Measurements from ENCODE around the gene ACSL3.

Gene ACSL3

DNA sequence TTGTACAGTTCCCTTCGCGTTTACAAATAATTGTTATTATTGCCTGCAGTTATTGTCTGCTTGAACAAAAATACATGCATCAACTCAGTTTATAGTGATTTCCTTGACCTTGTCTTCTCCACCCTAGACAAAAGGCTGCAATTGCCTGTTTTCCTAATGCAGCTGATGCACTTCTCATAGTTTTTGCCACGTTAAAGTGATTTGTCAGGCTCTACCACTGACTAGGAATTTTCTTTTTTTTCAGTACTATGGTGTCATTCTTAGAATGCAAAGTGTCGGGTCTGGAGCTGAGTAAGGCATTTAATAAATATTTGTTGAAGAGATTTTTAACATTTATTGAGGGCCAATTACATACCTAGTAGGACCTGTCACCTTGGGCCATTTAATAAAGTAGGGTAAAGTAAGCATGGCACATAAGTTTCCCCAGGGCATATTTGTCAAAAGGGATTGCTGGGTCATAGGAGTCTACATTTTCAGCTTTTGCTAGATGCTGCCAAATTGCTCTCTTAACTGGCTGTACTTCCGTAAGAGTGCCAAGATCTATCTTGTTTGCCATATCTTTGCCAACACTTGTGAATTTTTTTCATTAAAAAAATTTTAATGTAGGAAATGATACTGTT is 24.1 kb downstream of the ACSL3 start:
- DNase-seq (ENCODE audit: low read depth in 1 of 2, low spot score in 1 of 2), result no peak
- Histone ChIP-seq H3K27me3 (ENCODE audit: insufficient read depth, poor library complexity, severe bottlenecking) (no peaks in the 10 kb centered on the region), H3K27ac (replicated peaks) (no peak overlapping the region), H3K4me3 (replicated peaks; ENCODE audit: insufficient read depth, low read length) (no peak overlapping the region)
- TF ChIP-seq, protein P1, sequence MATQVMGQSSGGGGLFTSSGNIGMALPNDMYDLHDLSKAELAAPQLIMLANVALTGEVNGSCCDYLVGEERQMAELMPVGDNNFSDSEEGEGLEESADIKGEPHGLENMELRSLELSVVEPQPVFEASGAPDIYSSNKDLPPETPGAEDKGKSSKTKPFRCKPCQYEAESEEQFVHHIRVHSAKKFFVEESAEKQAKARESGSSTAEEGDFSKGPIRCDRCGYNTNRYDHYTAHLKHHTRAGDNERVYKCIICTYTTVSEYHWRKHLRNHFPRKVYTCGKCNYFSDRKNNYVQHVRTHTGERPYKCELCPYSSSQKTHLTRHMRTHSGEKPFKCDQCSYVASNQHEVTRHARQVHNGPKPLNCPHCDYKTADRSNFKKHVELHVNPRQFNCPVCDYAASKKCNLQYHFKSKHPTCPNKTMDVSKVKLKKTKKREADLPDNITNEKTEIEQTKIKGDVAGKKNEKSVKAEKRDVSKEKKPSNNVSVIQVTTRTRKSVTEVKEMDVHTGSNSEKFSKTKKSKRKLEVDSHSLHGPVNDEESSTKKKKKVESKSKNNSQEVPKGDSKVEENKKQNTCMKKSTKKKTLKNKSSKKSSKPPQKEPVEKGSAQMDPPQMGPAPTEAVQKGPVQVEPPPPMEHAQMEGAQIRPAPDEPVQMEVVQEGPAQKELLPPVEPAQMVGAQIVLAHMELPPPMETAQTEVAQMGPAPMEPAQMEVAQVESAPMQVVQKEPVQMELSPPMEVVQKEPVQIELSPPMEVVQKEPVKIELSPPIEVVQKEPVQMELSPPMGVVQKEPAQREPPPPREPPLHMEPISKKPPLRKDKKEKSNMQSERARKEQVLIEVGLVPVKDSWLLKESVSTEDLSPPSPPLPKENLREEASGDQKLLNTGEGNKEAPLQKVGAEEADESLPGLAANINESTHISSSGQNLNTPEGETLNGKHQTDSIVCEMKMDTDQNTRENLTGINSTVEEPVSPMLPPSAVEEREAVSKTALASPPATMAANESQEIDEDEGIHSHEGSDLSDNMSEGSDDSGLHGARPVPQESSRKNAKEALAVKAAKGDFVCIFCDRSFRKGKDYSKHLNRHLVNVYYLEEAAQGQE (IDR thresholded peaks at IDR 0.05; ENCODE audit: insufficient replicate concordance, low read depth), result no peak
- TF ChIP-seq SPI1 (IDR thresholded peaks at IDR 0.05; ENCODE audit: borderline replicate concordance, low read depth) (no peak), POLR2AphosphoS5 (IDR thresholded peaks at IDR 0.05; ENCODE audit: low read depth) (no peak), GABPA (IDR thresholded peaks at IDR 0.05; ENCODE audit: low read depth) (no peak)
- TF ChIP-seq, protein P2, sequence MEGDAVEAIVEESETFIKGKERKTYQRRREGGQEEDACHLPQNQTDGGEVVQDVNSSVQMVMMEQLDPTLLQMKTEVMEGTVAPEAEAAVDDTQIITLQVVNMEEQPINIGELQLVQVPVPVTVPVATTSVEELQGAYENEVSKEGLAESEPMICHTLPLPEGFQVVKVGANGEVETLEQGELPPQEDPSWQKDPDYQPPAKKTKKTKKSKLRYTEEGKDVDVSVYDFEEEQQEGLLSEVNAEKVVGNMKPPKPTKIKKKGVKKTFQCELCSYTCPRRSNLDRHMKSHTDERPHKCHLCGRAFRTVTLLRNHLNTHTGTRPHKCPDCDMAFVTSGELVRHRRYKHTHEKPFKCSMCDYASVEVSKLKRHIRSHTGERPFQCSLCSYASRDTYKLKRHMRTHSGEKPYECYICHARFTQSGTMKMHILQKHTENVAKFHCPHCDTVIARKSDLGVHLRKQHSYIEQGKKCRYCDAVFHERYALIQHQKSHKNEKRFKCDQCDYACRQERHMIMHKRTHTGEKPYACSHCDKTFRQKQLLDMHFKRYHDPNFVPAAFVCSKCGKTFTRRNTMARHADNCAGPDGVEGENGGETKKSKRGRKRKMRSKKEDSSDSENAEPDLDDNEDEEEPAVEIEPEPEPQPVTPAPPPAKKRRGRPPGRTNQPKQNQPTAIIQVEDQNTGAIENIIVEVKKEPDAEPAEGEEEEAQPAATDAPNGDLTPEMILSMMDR (IDR thresholded peaks at IDR 0.05; ENCODE audit: insufficient read depth, low read length), result no peak

DNA sequence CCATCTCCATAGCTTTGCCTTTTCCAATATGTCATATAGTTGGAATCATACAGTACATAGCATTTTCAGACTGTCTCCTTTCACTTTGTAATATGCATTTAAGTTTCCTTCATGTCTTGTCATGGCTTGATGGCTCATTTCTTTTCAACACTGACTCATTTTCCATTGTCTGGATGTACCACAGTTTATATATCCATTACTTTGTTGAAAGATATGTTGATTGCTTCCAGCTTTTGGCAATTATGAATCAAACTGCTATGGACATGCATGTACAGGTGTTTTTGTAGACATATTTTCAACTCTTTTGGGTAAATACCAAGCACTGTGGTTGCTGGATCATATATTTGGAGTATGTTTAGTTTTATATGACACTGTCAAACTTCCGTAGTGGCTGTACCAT is 26.3 kb downstream of the ACSL3 start:
- Histone ChIP-seq H3K27ac (replicated peaks) (no peak overlapping the region), H3K27me3 (ENCODE audit: insufficient read depth, poor library complexity, severe bottlenecking) (no peaks in the 10 kb centered on the region), H3K4me3 (replicated peaks; ENCODE audit: insufficient read depth, low read length) (no peak overlapping the region)
- no peak for DNase-seq (ENCODE audit: low read depth in 1 of 2, low spot score in 1 of 2)
- TF ChIP-seq GABPA (IDR thresholded peaks at IDR 0.05; ENCODE audit: low read depth), result no peak
- TF ChIP-seq, protein P1 (IDR thresholded peaks at IDR 0.05; ENCODE audit: insufficient replicate concordance, low read depth), result no peak
- no peak for TF ChIP-seq POLR2AphosphoS5 (IDR thresholded peaks at IDR 0.05; ENCODE audit: low read depth)
- TF ChIP-seq, protein P2 (IDR thresholded peaks at IDR 0.05; ENCODE audit: insufficient read depth, low read length), result no peak
- no peak for TF ChIP-seq SPI1 (IDR thresholded peaks at IDR 0.05; ENCODE audit: borderline replicate concordance, low read depth)

DNA sequence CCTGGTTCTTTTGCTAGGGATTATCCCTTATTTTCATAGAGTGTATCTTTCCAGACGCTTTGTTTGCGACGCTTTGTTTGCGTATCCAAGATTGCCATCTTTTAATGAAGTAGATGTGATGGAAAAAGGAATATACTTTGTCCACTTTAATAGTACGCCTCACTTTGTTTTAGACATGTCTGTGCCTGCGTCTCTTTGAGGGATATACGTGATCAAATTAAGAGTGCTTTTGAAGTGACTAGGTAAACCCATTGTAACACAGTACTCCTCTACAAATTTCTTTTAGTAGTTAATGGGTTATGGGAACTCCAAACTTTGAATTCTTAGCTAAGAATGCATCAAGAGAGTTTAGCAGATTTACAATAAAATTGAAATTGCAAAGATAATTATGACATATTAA is 27.9 kb downstream of the ACSL3 start:
- Histone ChIP-seq H3K27me3 (ENCODE audit: insufficient read depth, poor library complexity, severe bottlenecking) (no peaks in the 10 kb centered on the region), H3K27ac (replicated peaks) (no peak overlapping the region), H3K4me3 (replicated peaks; ENCODE audit: insufficient read depth, low read length) (no peak overlapping the region)
- TF ChIP-seq POLR2AphosphoS5 (IDR thresholded peaks at IDR 0.05; ENCODE audit: low read depth) (no peak), SPI1 (IDR thresholded peaks at IDR 0.05; ENCODE audit: borderline replicate concordance, low read depth) (no peak), GABPA (IDR thresholded peaks at IDR 0.05; ENCODE audit: low read depth) (no peak)
- TF ChIP-seq, protein P2 (IDR thresholded peaks at IDR 0.05; ENCODE audit: insufficient read depth, low read length), result no peak
- TF ChIP-seq, protein P1 (IDR thresholded peaks at IDR 0.05; ENCODE audit: insufficient replicate concordance, low read depth), result no peak
- no peak for DNase-seq (ENCODE audit: low read depth in 1 of 2, low spot score in 1 of 2)
